Trophoblast cell (in vitro differentiated cells and primary cell): ENCODE results near the gene WNT1.

Source experiments
- DNase-seq, 2 donors: peaks; one replicate each; pipeline ENCODE4 v3.0.0-alpha.2; 2016
- H2AFZ ChIP-seq: 2 replicates; pipeline ENCODE4 v1.6.1; 2013; ENCODE audit warnings: low read length, moderate library complexity, mild to moderate bottlenecking; ENCODE audit not compliant: insufficient read depth, poor library complexity
- H2AK5ac ChIP-seq: 2 replicates; pipeline ENCODE4 v1.6.1; 2013; ENCODE audit warnings: mild to moderate bottlenecking, low read length
- H2BK120ac ChIP-seq: 2 replicates; pipeline ENCODE4 v1.6.1; 2013; ENCODE audit warnings: low read length, mild to moderate bottlenecking, moderate library complexity; ENCODE audit not compliant: insufficient read depth, poor library complexity
- H2BK12ac ChIP-seq: 2 replicates; pipeline ENCODE4 v1.6.1; 2013; ENCODE audit warnings: mild to moderate bottlenecking, low read length, moderate library complexity
- H2BK5ac ChIP-seq: 2 replicates; pipeline ENCODE4 v1.6.1; 2013; ENCODE audit warnings: low read length, low read depth, moderate library complexity, mild to moderate bottlenecking; ENCODE audit not compliant: poor library complexity
- H3K14ac ChIP-seq: 2 replicates; pipeline ENCODE4 v1.6.1; 2013; ENCODE audit warnings: mild to moderate bottlenecking, low read length
- H3K18ac ChIP-seq: 2 replicates; pipeline ENCODE4 v1.6.1; 2013; ENCODE audit warnings: mild to moderate bottlenecking, low read length
- H3K23ac ChIP-seq: 2 replicates; pipeline ENCODE4 v1.6.1; 2013; ENCODE audit warnings: low read length
- H3K27ac ChIP-seq: 2 replicates; pipeline ENCODE4 v1.5.1; 2013; ENCODE audit warnings: low read depth, mild to moderate bottlenecking, inconsistent platforms, low read length, moderate library complexity
- H3K27me3 ChIP-seq: 2 replicates; pipeline ENCODE4 v1.6.1; 2013; ENCODE audit warnings: inconsistent platforms, mild to moderate bottlenecking, low read length, moderate library complexity; ENCODE audit not compliant: insufficient read depth
- H3K36me3 ChIP-seq, 2 experiments: 1 replicate in 1 of 2; 2 replicates in 1 of 2; pipeline ENCODE4 v1.6.1; 2013; ENCODE audit warnings: low read length in 2 of 2, mild to moderate bottlenecking in 2 of 2, moderate library complexity in 1 of 2; ENCODE audit not compliant: insufficient read depth in 2 of 2, control insufficient read depth in 1 of 2
- H3K4ac ChIP-seq: 2 replicates; pipeline ENCODE4 v1.6.1; 2013; ENCODE audit warnings: low read depth, mild to moderate bottlenecking, low read length, moderate library complexity
- H3K4me1 ChIP-seq, 2 experiments: 1 replicate in 1 of 2; 2 replicates in 1 of 2; pipeline ENCODE4 v1.6.1; 2013; ENCODE audit warnings: low read length in 2 of 2, mild to moderate bottlenecking in 2 of 2, moderate library complexity in 1 of 2; ENCODE audit not compliant: insufficient read depth in 2 of 2, control insufficient read depth in 1 of 2
- H3K4me2 ChIP-seq: 2 replicates; pipeline ENCODE4 v1.6.1; 2013; ENCODE audit warnings: inconsistent platforms, mild to moderate bottlenecking, low read length, moderate library complexity
- H3K4me3 ChIP-seq: 2 replicates; pipeline ENCODE4 v1.5.1; 2013; ENCODE audit warnings: mild to moderate bottlenecking, low read depth, low read length, inconsistent platforms
- H3K79me1 ChIP-seq: one replicate; pipeline ENCODE4 v1.6.1; 2013; ENCODE audit warnings: low read length
- H3K79me2 ChIP-seq: 2 replicates; pipeline ENCODE4 v1.6.1; 2013; ENCODE audit warnings: low read length, mild to moderate bottlenecking; ENCODE audit not compliant: control insufficient read depth, insufficient read depth, poor library complexity
- H3K9ac ChIP-seq: 2 replicates; pipeline ENCODE4 v1.6.1; 2013; ENCODE audit warnings: mild to moderate bottlenecking, low read length
- H3K9me3 ChIP-seq: 2 replicates; pipeline ENCODE4 v1.6.1; 2013; ENCODE audit warnings: low read depth, mild to moderate bottlenecking, control low read depth, inconsistent platforms, low read length; ENCODE audit not compliant: insufficient read depth
- H4K12ac ChIP-seq: 2 replicates; pipeline ENCODE4 v1.6.1; 2013; ENCODE audit warnings: low read depth, mild to moderate bottlenecking, low read length, moderate library complexity
- H4K8ac ChIP-seq: 2 replicates; pipeline ENCODE4 v1.6.1; 2013; ENCODE audit warnings: low read depth, mild to moderate bottlenecking, low read length, moderate library complexity
- H4K91ac ChIP-seq: one replicate; pipeline ENCODE4 v1.6.1; 2013; ENCODE audit warnings: low read depth, mild to moderate bottlenecking, low read length, moderate library complexity
- WGBS: extraction: QIAGEN DNeasy Blood & Tissue Kit; methylation state at CpG from one replicate; pipeline ENCODE4 v1.1.7; 2013; ENCODE audit warnings: missing lambda C conversion rate; ENCODE audit not compliant: insufficient read length, insufficient coverage; ENCODE audit errors: extremely low coverage; 5-methylcytosine and 5-hydroxymethylcytosine counted together

The WNT1 gene

DNA sequence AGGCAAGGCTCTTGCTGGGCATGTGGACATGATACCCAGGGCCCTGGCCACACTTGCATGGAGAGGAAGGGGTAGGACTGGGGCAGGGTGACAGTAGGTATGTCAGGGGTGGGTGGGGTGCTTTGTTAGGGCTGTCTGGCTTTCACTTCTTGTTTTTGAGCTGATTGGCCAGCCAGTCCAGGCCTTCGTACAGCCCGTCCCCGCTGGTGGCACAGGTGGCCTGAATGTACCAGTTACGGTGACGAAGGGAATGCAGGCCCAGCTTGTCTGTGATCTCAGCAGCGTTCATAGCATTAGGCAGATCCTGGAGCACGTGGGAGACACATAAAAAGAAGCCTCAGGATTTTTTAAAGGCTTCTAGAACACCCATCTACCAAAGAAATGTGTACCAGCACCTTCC, 39.3 kb upstream of the WNT1 start:
- Histone ChIP-seq H3K27me3 (no peaks in the 10 kb centered on the region), H3K4me3 (no peak overlapping the region), H3K4me2 (no peak overlapping the region), H4K12ac (no peak overlapping the region), H4K8ac (no peak overlapping the region), H3K4me1 (no peaks in the 10 kb centered on the region), H3K79me2 (no peaks in the 10 kb centered on the region), H3K9me3 (no peaks in the 10 kb centered on the region), H3K79me1 (no peaks in the 10 kb centered on the region), H3K9ac (no peak overlapping the region), H3K18ac (no peak overlapping the region), H3K23ac (no peak overlapping the region), H2AK5ac (no peak overlapping the region), H3K4ac (no peak overlapping the region), H2BK5ac (no peak overlapping the region), H2AFZ (no peak overlapping the region), H2BK120ac (no peak overlapping the region), H3K27ac (no peak overlapping the region), H3K36me3 (peaks cover 45 to 63% of the 10 kb centered on the region in 2 experiments), H3K14ac (no peak overlapping the region), H2BK12ac (no peak overlapping the region), H4K91ac (no peak overlapping the region)
- no peak for DNase-seq
- no CpG with 5 or more reads among the region's 7 CpGs for WGBS

DNA sequence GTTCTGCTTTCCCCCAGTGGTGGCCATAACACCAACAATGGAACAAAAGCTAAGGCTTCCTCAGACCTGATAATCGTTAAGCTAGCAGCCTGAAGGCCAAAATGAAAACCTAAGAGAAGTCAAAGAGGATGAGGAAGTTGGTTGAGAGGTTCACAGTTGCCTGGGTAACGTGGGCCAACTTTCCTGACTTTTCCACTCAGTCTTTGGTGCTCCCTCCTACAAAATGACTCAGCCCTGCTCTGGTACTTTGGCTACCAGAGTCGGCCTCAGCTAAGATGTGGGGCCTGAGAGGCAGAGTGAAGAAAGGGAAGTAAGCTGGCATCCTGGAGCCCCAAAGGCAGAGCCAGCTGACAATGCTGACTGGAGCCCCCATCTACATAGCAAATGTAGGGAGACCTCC, 37.9 kb upstream of the WNT1 start:
- Histone ChIP-seq H3K79me1 (no peaks in the 10 kb centered on the region), H3K79me2 (no peaks in the 10 kb centered on the region), H3K4me2 (no peak overlapping the region), H3K9me3 (no peaks in the 10 kb centered on the region), H4K8ac (no peak overlapping the region), H2BK120ac (no peak overlapping the region), H3K23ac (no peak overlapping the region), H3K18ac (no peak overlapping the region), H2BK5ac (no peak overlapping the region), H3K4me1 (no peaks in the 10 kb centered on the region), H2AFZ (no peak overlapping the region), H2BK12ac (no peak overlapping the region), H3K27ac (no peak overlapping the region), H3K4ac (no peak overlapping the region), H3K27me3 (no peaks in the 10 kb centered on the region), H3K4me3 (no peak overlapping the region), H3K14ac (no peak overlapping the region), H3K9ac (no peak overlapping the region), H2AK5ac (no peak overlapping the region), H4K12ac (no peak overlapping the region), H4K91ac (no peak overlapping the region), H3K36me3 (peaks cover 40 to 56% of the 10 kb centered on the region in 2 experiments)
- DNase-seq: peak in 1 of 2 donors; percentile 14
- no CpG with 5 or more reads among the region's 3 CpGs for WGBS

GRCh38 chr12:48943221-48943620, 34.9 kb upstream of the WNT1 start:
- Histone ChIP-seq H2AFZ (no peak overlapping the region), H3K27me3 (no peaks in the 10 kb centered on the region), H4K12ac (no peak overlapping the region), H3K27ac (no peak overlapping the region), H3K79me2 (no peaks in the 10 kb centered on the region), H2BK12ac (no peak overlapping the region), H3K9ac (no peak overlapping the region), H3K36me3 (peaks cover 25 to 33% of the 10 kb centered on the region in 2 experiments), H3K4me3 (no peak overlapping the region), H3K4ac (no peak overlapping the region), H2BK120ac (no peak overlapping the region), H3K4me2 (no peak overlapping the region), H3K23ac (no peak overlapping the region), H3K79me1 (no peaks in the 10 kb centered on the region), H2BK5ac (no peak overlapping the region), H3K18ac (no peak overlapping the region), H4K91ac (no peak overlapping the region), H3K9me3 (no peaks in the 10 kb centered on the region), H3K14ac (no peak overlapping the region), H3K4me1 (no peaks in the 10 kb centered on the region), H2AK5ac (no peak overlapping the region), H4K8ac (no peak overlapping the region)
- DNase-seq: no peak
- WGBS: no CpG with 5 or more reads among the region's 4 CpGs

DNA sequence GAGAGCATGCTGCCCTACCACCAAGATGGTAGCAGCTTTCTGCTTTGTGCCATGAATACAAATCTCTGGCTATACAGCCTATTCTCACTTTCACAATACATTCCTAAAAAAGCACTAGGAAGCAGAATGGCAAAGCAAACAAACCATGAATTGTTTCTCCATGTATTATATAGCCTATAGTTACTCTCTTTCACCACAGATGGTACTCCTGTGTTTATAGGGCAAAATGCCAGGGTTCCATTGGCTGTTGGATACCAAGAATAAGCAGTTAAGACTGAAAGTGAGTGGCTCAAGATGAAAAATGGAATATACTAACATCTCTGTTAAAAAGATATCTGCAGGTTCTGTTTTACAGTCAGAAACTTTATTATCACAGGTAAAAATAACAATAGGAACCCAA, 31.9 kb upstream of the WNT1 start:
- no peaks in the 10 kb centered on the region for H3K9me3 ChIP-seq
- H3K27me3 ChIP-seq: no peaks in the 10 kb centered on the region
- H3K27ac ChIP-seq: no peak overlapping the region
- H4K12ac ChIP-seq: no peak overlapping the region
- H4K8ac ChIP-seq: no peak overlapping the region
- no peak overlapping the region for H2AFZ ChIP-seq
- no peaks in the 10 kb centered on the region for H3K79me1 ChIP-seq
- H3K79me2 ChIP-seq: no peaks in the 10 kb centered on the region
- no peak overlapping the region for H2AK5ac ChIP-seq
- no peak for DNase-seq
- H3K4me2 ChIP-seq: no peak overlapping the region
- no peak overlapping the region for H4K91ac ChIP-seq
- H2BK120ac ChIP-seq: no peak overlapping the region
- H2BK12ac ChIP-seq: no peak overlapping the region
- H3K4me1 ChIP-seq: no peaks in the 10 kb centered on the region
- no peak overlapping the region for H2BK5ac ChIP-seq
- no peak overlapping the region for H3K23ac ChIP-seq
- H3K14ac ChIP-seq: no peak overlapping the region
- no peak overlapping the region for H3K9ac ChIP-seq
- peak overlapping the region; percentile 24 for H3K4ac ChIP-seq
- no peak overlapping the region for H3K4me3 ChIP-seq
- no peak overlapping the region for H3K18ac ChIP-seq
- peaks cover 3 to 4% of the 10 kb centered on the region in 2 experiments for H3K36me3 ChIP-seq
